GM18526 (cell line): Measurements from ENCODE around the gene RUBCN.

ENCODE experiments used
- POLR2A ChIP-seq: IDR thresholded peaks from 3 replicates; pipeline ENCODE4 v1.6.1; 2011; ENCODE audit not compliant: insufficient read length; ENCODE audit errors: extremely low read depth

The RUBCN gene

DNA sequence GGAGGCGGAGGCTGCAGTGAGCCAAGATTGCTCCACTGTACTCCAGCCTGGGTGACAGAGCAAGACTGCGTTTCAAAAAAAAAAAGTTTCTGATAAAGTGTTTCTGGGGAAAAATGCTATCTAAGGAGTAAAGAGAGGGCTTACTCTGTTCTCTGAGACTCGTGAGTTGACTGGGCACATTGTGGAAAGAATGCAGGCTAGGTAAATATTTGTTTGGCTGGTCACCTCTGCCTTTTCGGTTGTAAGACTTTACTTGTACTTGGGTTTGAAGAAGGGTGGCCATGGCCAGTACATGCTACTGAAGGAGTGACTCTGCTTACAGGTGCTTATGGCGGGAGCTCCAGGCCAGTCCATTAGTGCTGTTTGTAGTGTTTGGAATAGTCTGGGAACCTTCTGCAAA lies 68.7 kb downstream of the RUBCN start:
- no peak for TF ChIP-seq POLR2A

DNA sequence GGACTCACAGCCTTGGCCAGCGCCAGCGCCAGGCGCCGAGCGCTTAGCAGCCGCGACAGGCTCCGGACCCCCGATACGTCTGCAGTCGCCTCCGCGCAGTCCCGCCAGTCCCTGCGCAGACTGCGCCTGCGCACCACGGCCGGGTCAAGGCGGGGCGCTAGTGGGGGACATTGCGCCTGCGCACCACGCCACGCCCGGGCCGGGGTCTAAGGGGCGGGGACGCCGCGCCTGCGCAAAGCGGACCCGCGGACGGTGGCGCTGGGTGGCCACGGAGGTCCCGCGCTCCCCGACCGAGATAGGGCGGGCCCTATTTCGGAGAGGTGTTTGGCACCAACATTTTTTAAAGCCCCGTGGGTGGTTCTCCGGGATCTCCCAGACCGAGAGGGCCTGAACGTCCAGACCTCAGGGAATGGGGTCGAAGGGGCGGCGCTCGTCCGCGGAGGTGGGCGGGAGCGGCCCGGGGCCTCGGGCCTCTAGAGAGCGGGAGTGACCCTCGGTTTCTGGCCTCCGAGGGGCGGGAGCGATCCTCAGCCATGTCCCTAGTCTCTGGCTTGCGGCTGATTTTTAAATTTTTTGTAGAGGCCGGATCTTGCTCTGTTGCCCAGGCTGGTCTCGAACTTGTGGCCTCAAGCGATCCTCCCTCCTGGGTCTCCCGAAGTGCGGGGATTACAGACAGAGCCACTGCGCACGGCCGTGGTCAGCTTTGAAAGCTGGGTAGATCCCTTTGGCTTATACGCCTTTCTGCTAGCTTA lies 108.8 kb downstream of the RUBCN start:
- TF ChIP-seq POLR2A = peak; percentile 58
